ENCODE data around the gene PER3. TPM values are rescaled to one million over a fixed set of nuclear protein-coding genes. Genes with fewer than 3 reads are reported as not detected.

Gene PER3
- total and polyA plus RNA-seq, 10 of the 15 experiments (the other 5 are each of a cell fraction or from before 2014, with no cell fraction given) = 0.06 to 0.64 (median 0.13) TPM; not detected in 1

GRCh38 chr1:7770997-7771822, 12.9 kb upstream of the PER3 start, which contains the start of gene VAMP3 (continued):
- TF ChIP-seq CREB1 (IDR thresholded peaks at IDR 0.05; ENCODE audit: low read depth) (peak; percentile 97), EED (IDR thresholded peaks at IDR 0.05; ENCODE audit: low read depth) (no peak), SPI1 (IDR thresholded peaks at IDR 0.05; ENCODE audit: borderline replicate concordance, insufficient read depth, low read depth, low read length) (0 out of 2 replicates have a peak, but pooled peaks have one; percentile 6), RB1 (IDR thresholded peaks at IDR 0.05; ENCODE audit: borderline replicate concordance) (0 out of 2 replicates have a peak, but pooled peaks have one; percentile 65), ZNF207 (IDR thresholded peaks at IDR 0.05; ENCODE audit: borderline replicate concordance) (0 out of 2 replicates have a peak, but pooled peaks have one; percentile 32), MAX (IDR thresholded peaks at IDR 0.05; ENCODE audit: low read depth, low read length) (no peak), BHLHE40 (IDR thresholded peaks at IDR 0.05; ENCODE audit: borderline replicate concordance in 1 of 2, low read depth in 2 of 2, low read length in 1 of 2) (peak in 1 of 2 experiments; percentile 59; a peak in 2 of 4 replicates), IKZF1 (conservative IDR thresholded peaks at IDR 0.05) (peak; percentile 67), YBX1 (IDR thresholded peaks at IDR 0.05) (no peak)

- no peak for TF ChIP-seq BCL11A (IDR thresholded peaks at IDR 0.05; ENCODE audit: low read depth, low read length)
- TF ChIP-seq IKZF2 (IDR thresholded peaks at IDR 0.05) = no peak
- TF ChIP-seq NFYA (IDR thresholded peaks at IDR 0.05; ENCODE audit: borderline replicate concordance, low read depth, low read length) = no peak
- no peak for TF ChIP-seq SUZ12 (IDR thresholded peaks at IDR 0.05; ENCODE audit: unreplicated experiment)
- Histone ChIP-seq H3K9ac (ENCODE audit: control insufficient read depth, insufficient read depth, low read length) (peak overlapping the region; percentile 90), H3K4me2 (ENCODE audit: control insufficient read depth, insufficient read depth) (peak overlapping the region; percentile 94), H3K27ac (ENCODE audit: control insufficient read depth, insufficient read depth) (peak overlapping the region; percentile 74), H3K27me3 (replicated peaks in 1 of 2; ENCODE audit: control insufficient read depth in 2 of 2, insufficient read depth in 2 of 2, low read length in 1 of 2) (no peaks in the 10 kb centered on the region; a peak in 1 of 4 replicates), H3K4me3 (peak overlapping the region; percentile 95), H3K9me3 (replicated peaks; ENCODE audit: control insufficient read depth, insufficient read depth, low read length) (no peaks in the 10 kb centered on the region), H3K79me2 (ENCODE audit: control insufficient read depth, insufficient read depth, low read length) (peaks cover 16% of the 10 kb centered on the region), H3K4me1 (ENCODE audit: control insufficient read depth, insufficient read depth, low read length) (no peaks in the 10 kb centered on the region), H2AFZ (ENCODE audit: control insufficient read depth, low read depth, low read length) (peak overlapping the region; percentile 80), H3K36me3 (ENCODE audit: control insufficient read depth in 2 of 2, insufficient read depth in 2 of 2, low read length in 1 of 2) (peaks cover 0 to 8% of the 10 kb centered on the region in 2 experiments; a peak in 1 of 4 replicates), H4K20me1 (ENCODE audit: control insufficient read depth, insufficient read depth) (no peaks in the 10 kb centered on the region)
- intact Hi-C loops (cut with micrococcal nuclease; ENCODE audit: unreplicated experiment) = no loop called here
- FAIRE-seq (peak; percentile 31), DNase-seq (ENCODE audit: low read depth, low spot score) (no peak), ATAC-seq (no peak)
- CTCF ChIA-PET = interaction anchor here (0.6 to 4.9 kb wide), 2 partner anchors 19 to 104 kb away, joined by 3 to 23 read pairs; no protein-coding TSS in a partner anchor
- RAD21 ChIA-PET (ENCODE audit: unreplicated experiment) = no interaction called here
- BruUV-seq (replicated peaks) = TSS peak; percentile 53
- POLR2A ChIA-PET = no interaction called here
- SMC1A ChIA-PET (ENCODE audit: uncharacterized antibody, unreplicated experiment) = interaction anchor here (0.6 kb wide), 1 partner anchor 970 kb away, joined by 4 read pairs; no protein-coding TSS in a partner anchor
- in situ Hi-C loops (cut with MboI) = no loop called here
- 30% methylated on average over 12 of the region's 12 CpGs for WGBS (ENCODE audit: insufficient coverage, insufficient replicate concordance, low lambda C conversion rate, missing lambda C conversion rate)
These were observed 12.2 kb upstream of the PER3 start for GRCh38 chr1:7771823-7772299.
